Heart right ventricle (tissue), 16 donors: ENCODE results near the gene GNG2. TPM values are rescaled to one million over a fixed set of nuclear protein-coding genes. Genes with fewer than 3 reads are reported as not detected.

Experiments
- ATAC-seq, 8 donors: fragments of 200-7000 bp; cut with Tn5 transposase; one replicate each; pipeline ENCODE4 v1.9.1; 2020; ENCODE audit warnings: mild to moderate bottlenecking in 8 of 8, moderate library complexity in 8 of 8, moderate number of reproducible peaks in 1 of 8
- DNase-seq, 2 donors: peaks; one replicate each; pipeline ENCODE4 v3.0.0-alpha.2; 2020
- H3K27ac ChIP-seq, 10 donors: fragments of 200-600 bp; sonication (generic) in 2 of 10; one replicate each; pipeline versions ENCODE4 v1.5.0 to v1.8.0; 2020 to 2022; ENCODE audit warnings: mild to moderate bottlenecking in 3 of 10
- H3K27me3 ChIP-seq, 7 donors: fragments of 200-600 bp; one replicate each; pipeline ENCODE4 v1.8.0; 2021 to 2022; ENCODE audit warnings: mild to moderate bottlenecking in 2 of 7
- H3K36me3 ChIP-seq, 9 donors: fragments of 200-600 bp; sonication (generic) in 1 of 9; one replicate each; pipeline versions ENCODE4 v1.5.0 to v1.8.0; 2020 to 2022; ENCODE audit warnings: mild to moderate bottlenecking in 2 of 9
- H3K4me1 ChIP-seq, 9 donors: fragments of 200-600 bp; sonication (generic) in 1 of 9; one replicate each; pipeline versions ENCODE4 v1.5.0 to v1.8.0; 2020 to 2022; ENCODE audit warnings: mild to moderate bottlenecking in 4 of 9
- H3K4me3 ChIP-seq, 10 donors: fragments of 200-600 bp; sonication (generic) in 2 of 10; one replicate each; pipeline versions ENCODE4 v1.5.0 to v1.8.0; 2020 to 2022; ENCODE audit warnings: mild to moderate bottlenecking in 7 of 10, moderate library complexity in 2 of 10
- H3K9me3 ChIP-seq, 11 donors: fragments of 200-600 bp in 10 of 11; sonication (generic) in 2 of 11; one replicate each; pipeline versions ENCODE4 v1.5.0 to v1.8.0; 2013 to 2022; ENCODE audit warnings: mild to moderate bottlenecking in 2 of 11, control low read depth in 1 of 11, moderate library complexity in 1 of 11
- CTCF ChIP-seq, 9 donors: fragments of 200-600 bp; sonication (generic) in 2 of 9; IDR thresholded peaks; one replicate each; pipeline versions ENCODE4 v1.5.0 to v1.8.0; 2021 to 2022; ENCODE audit warnings: antibody characterized with exemption in 9 of 9, mild to moderate bottlenecking in 5 of 9, moderate library complexity in 1 of 9
- WGBS, 2 donors: extraction: QIAGEN DNeasy Blood & Tissue Kit; methylation state at CpG; one replicate each; pipeline ENCODE4 v1.1.7; 2013; ENCODE audit warnings: inconsistent platforms in 1 of 2; 5-methylcytosine and 5-hydroxymethylcytosine counted together
- intact Hi-C, 10 donors: fragments of 100-400 bp; cut with DNase I; formaldehyde crosslinking; loops; one replicate each; pipeline versions ENCODE4 v1.11.1 to v1.14.2; 2022
- polyA plus RNA-seq, 2 donors: library from polyadenylated mRNA; stranded (reverse); fragments of 200-250 nt; gene quantifications; one replicate each; pipeline ENCODE4 v1.2.3, GENCODE V29; 2013
- total RNA-seq, 10 donors: library from RNA; stranded (reverse); fragmentation: NEBNext Ultra II Directional in 3 of 10; extraction: Animal tissue kit (Norgen Biotek cat#: 25700) in 3 of 10; gene quantifications; one replicate each; pipeline versions ENCODE4 v1.2.1 to v1.2.4, GENCODE V29; 2021 to 2023
- donor health status: Arrhythmogenic right ventricular cardiomyopathy.
- donor health status: ischemic (EF 13 %, LVEDD 7.1; RV severe dilation, severe dysfunction).
- donor health status: healthy with polysubstance abuse.
- donor health status: DM: no; HTN: yes; CAD: no.
- donor health status: DM: no; HTN: no; CAD: no.
- donor health status: ischemic (EF 25% LVEDD 6.9; RV normal size, moderate dysfunction).
- donor health status: ischemic (EF 25% LVEDD 5.7; RV mildly dilated, moderate dysfunction).
- donor health status: healthy.
- donor health status: DM: yes; HTN: yes; CAD: no.
- donor health status: Ischemic cardiomyopathy.
- donor health status: ischemic (EF 35%, LVEDD 5.7; RV mildly dilated, moderate dysfunction).
- donor health status: nonischemic (EF 11% LVEDD 7.7; RV severe dilation, severe dysfunction).
- donor health status: DM: yes; HTN: yes; CAD: no.
- donor health status: PGD.
- donor health status: ischemic (EF 29% LVEDD 5.4; RV normal size, mild dysfunction).
- donor health status: nonischemic (EF 23%, LVEDD 6.1; RV moderate dilation, normal function).

The GNG2 gene
- total and polyA plus RNA-seq, 12 donors: 3.6 to 20.6 (median 7.2) TPM

GRCh38 chr14:51879170-51879569, 18.8 kb downstream of the GNG2 start:
- H3K4me3 ChIP-seq: no peak overlapping the region
- H3K27ac ChIP-seq: no peak overlapping the region
- ATAC-seq: no peak
- peaks cover 0 to 34% (median 10%) of the 10 kb centered on the region in 9 donors for H3K4me1 ChIP-seq
- H3K36me3 ChIP-seq: peaks cover 0 to 3% (median 0%) of the 10 kb centered on the region in 9 donors
- WGBS, 2 donors: 88 to 95% methylated on average over 1 of the region's 1 CpG
- H3K9me3 ChIP-seq: no peaks in the 10 kb centered on the region
- no peak for TF ChIP-seq CTCF (IDR thresholded peaks at IDR 0.05)
- intact Hi-C loops: no loop called here
- no peak for DNase-seq
- H3K27me3 ChIP-seq: no peaks in the 10 kb centered on the region

GRCh38 chr14:51880835-51881580, 20.6 kb downstream of the GNG2 start:
- Histone ChIP-seq H3K4me1 (peaks cover 0 to 51% (median 10%) of the 10 kb centered on the region in 9 donors), H3K27ac (peak overlapping the region in 7 of 10 donors; percentile 12 to 57 (median 17)), H3K4me3 (peak overlapping the region in 1 of 10 donors; percentile 7), H3K9me3 (no peaks in the 10 kb centered on the region), H3K27me3 (no peaks in the 10 kb centered on the region), H3K36me3 (peaks cover 0 to 3% (median 0%) of the 10 kb centered on the region in 9 donors)
- no peak for TF ChIP-seq CTCF (IDR thresholded peaks at IDR 0.05)
- peak in 2 of 8 donors; percentile 17 to 44 for ATAC-seq
- DNase-seq: no peak
- intact Hi-C loops: loop anchor here in 1 of 10 donors (10.0 kb wide), 1 partner anchor 74 kb away; no protein-coding TSS in a partner anchor
- 70 to 72% methylated on average over 7 of the region's 7 CpGs for WGBS, 2 donors

GRCh38 chr14:51881636-51882035, 21.2 kb downstream of the GNG2 start:
- intact Hi-C loops: loop anchor here in 1 of 10 donors (10.0 kb wide), 1 partner anchor 73 kb away; no protein-coding TSS in a partner anchor
- no peak for DNase-seq
- WGBS, 2 donors: 64 to 65% methylated on average over 2 of the region's 2 CpGs
- ATAC-seq: no peak
- peaks cover 0 to 51% (median 10%) of the 10 kb centered on the region in 9 donors for H3K4me1 ChIP-seq
- peaks cover 0 to 3% (median 0%) of the 10 kb centered on the region in 9 donors for H3K36me3 ChIP-seq
- peak overlapping the region in 1 of 10 donors; percentile 7 for H3K4me3 ChIP-seq
- no peaks in the 10 kb centered on the region for H3K27me3 ChIP-seq
- TF ChIP-seq CTCF (IDR thresholded peaks at IDR 0.05): no peak
- peak overlapping the region in 7 of 10 donors; percentile 11 to 57 (median 17) for H3K27ac ChIP-seq
- no peaks in the 10 kb centered on the region for H3K9me3 ChIP-seq

- no peak for TF ChIP-seq CTCF (IDR thresholded peaks at IDR 0.05)
These were observed 22.8 kb downstream of the GNG2 start for GRCh38 chr14:51883232-51883631.

More at GRCh38 chr14:51883232-51883631, 22.8 kb downstream of the GNG2 start:
- Histone ChIP-seq H3K36me3 (peaks cover 0 to 3% (median 0%) of the 10 kb centered on the region in 9 donors), H3K27ac (peak overlapping the region in 2 of 10 donors; percentile 63 to 67), H3K27me3 (no peaks in the 10 kb centered on the region), H3K4me1 (peaks cover 0 to 51% (median 10%) of the 10 kb centered on the region in 9 donors), H3K4me3 (no peak overlapping the region), H3K9me3 (no peaks in the 10 kb centered on the region)
- no peak for DNase-seq
- intact Hi-C loops: loop anchor here in 1 of 10 donors (10.0 kb wide), 1 partner anchor 72 kb away; no protein-coding TSS in a partner anchor
- WGBS, 2 donors: 66 to 71% methylated on average over 2 of the region's 2 CpGs
- no peak for ATAC-seq
